ENCODE measurements around the gene MRPL14. TPM values are rescaled to one million over a fixed set of nuclear protein-coding genes. Genes with fewer than 3 reads are reported as not detected.

Gene MRPL14
- total and polyA plus RNA-seq, 8 donors = 8.7 to 30.4 (median 14.1) TPM

GRCh38 chr6:44073612-44074438 is 53.4 kb downstream of the MRPL14 start:
- Histone ChIP-seq H3K36me3 (no peaks in the 10 kb centered on the region), H3K4me1 (peaks cover 8 to 22% (median 11%) of the 10 kb centered on the region in 3 donors), H3K27me3 (no peaks in the 10 kb centered on the region), H3K27ac (peak overlapping the region in 2 of 4 donors; percentile 54 to 81), H3K9me3 (no peaks in the 10 kb centered on the region), H3K4me3 (peak overlapping the region in 3 of 4 donors; percentile 24 to 49 (median 41))
- WGBS, 2 donors = 34 to 53% methylated on average over 14 to 24 of the region's 25 CpGs
- intact Hi-C loops (cut with DNase I) = loop anchor here in 1 of 3 donors (10.0 kb wide), 2 partner anchors 109 to 219 kb away; no protein-coding TSS in a partner anchor
- peak in 1 of 6 donors; percentile 29 for DNase-seq
- FAIRE-seq = no peak
- peak; percentile 13 to 33 (median 21) for ATAC-seq
- TF ChIP-seq CTCF (IDR thresholded peaks at IDR 0.05) = no peak

DNA sequence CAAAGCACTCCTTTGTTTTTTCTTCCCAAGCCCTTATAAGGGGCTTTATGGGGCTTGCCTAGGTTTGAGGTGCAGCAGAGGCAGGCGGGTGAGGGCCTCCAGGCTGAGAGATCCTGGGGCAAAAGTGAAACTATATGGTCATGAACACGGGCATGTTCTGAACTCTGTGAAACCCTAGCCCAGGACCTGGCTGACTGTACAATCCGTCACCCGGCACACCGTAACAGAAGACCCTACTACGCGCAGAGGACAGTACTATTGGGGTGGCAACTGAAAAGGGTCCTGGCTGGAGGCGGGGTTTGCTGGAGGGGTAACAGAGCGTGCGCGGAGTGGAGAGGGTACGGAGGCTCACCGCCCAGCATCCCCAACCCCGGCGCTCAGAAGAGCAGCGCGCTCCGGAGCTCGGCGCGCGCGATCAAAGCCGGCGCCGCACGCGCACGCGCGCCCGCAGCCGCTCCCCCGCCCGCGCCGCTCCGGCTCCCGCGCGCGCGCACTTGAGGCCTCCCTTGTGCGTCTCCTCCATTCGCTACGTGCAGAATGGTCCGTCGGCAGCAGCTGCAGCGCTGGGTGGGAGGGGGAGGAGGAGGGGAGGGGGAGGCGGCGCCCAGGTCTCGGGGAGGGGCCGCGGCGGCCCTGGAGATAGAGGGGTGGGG is 54.2 kb downstream of the MRPL14 start:
- H3K9me3 ChIP-seq = no peaks in the 10 kb centered on the region
- ATAC-seq (peak; percentile 74 to 87 (median 78)), FAIRE-seq (no peak), DNase-seq (peak; percentile 69 to 99 (median 78))
- no peaks in the 10 kb centered on the region for H3K27me3 ChIP-seq
- H3K36me3 ChIP-seq = no peaks in the 10 kb centered on the region
- peaks cover 8 to 22% (median 11%) of the 10 kb centered on the region in 3 donors for H3K4me1 ChIP-seq
- 3 to 4% methylated on average over 50 to 54 of the region's 55 CpGs for WGBS, 2 donors
- H3K4me3 ChIP-seq = peak overlapping the region in 3 of 4 donors; percentile 24 to 49 (median 41)
- TF ChIP-seq CTCF (IDR thresholded peaks at IDR 0.05) = no peak
- intact Hi-C loops (cut with DNase I) = loop anchor here in 1 of 3 donors (10.0 kb wide), 2 partner anchors 108 to 218 kb away; no protein-coding TSS in a partner anchor
- peak overlapping the region in 2 of 4 donors; percentile 71 to 81 for H3K27ac ChIP-seq

DNA sequence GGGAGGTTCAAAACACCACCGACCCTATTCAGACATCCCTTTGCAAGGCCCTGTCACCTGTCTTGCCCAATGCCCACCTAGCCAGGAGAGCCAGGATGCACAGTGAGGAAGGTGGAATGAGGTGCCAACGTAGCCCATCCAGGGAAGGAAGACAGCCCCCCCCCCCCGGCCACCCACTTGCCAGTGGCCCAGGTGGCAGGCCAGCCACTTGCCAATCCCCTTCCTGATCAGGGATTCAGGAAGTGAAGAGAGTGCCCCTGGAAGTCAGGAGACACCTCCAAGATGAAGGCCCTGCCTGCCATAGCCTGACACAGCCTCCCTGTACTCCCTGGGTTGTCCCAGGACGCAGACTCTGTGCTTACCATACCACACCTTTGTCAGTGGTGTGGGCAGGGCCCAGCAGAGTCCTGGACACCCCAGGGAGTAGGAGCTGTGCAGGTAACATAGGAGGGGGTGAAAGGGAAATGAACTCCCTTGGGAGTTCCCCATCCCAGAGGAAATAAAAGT is 54.7 kb downstream of the MRPL14 start:
- DNase-seq (peak in 1 of 6 donors; percentile 55), FAIRE-seq (no peak), ATAC-seq (peak in 3 of 4 donors; percentile 9 to 13 (median 13))
- Histone ChIP-seq H3K27ac (peak overlapping the region in 2 of 4 donors; percentile 71 to 81), H3K36me3 (no peaks in the 10 kb centered on the region), H3K9me3 (no peaks in the 10 kb centered on the region), H3K4me1 (peaks cover 8 to 22% (median 11%) of the 10 kb centered on the region in 3 donors), H3K27me3 (no peaks in the 10 kb centered on the region), H3K4me3 (peak overlapping the region in 2 of 4 donors; percentile 41 to 49)
- no peak for TF ChIP-seq CTCF (IDR thresholded peaks at IDR 0.05)
- 70 to 79% methylated on average over 4 of the region's 4 CpGs for WGBS, 2 donors
- intact Hi-C loops (cut with DNase I) = loop anchor here in 1 of 3 donors (10.0 kb wide), 2 partner anchors 108 to 218 kb away; no protein-coding TSS in a partner anchor

GRCh38 chr6:44071670-44072451 is 55.4 kb downstream of the MRPL14 start:
- Histone ChIP-seq H3K27me3 (no peaks in the 10 kb centered on the region), H3K4me1 (peaks cover 7 to 21% (median 11%) of the 10 kb centered on the region in 3 donors), H3K4me3 (no peak overlapping the region), H3K9me3 (no peaks in the 10 kb centered on the region), H3K36me3 (no peaks in the 10 kb centered on the region), H3K27ac (peak overlapping the region in 2 of 4 donors; percentile 71 to 81)
- WGBS, 2 donors = 86 to 88% methylated on average over 8 of the region's 8 CpGs
- intact Hi-C loops (cut with DNase I) = loop anchor here in 1 of 3 donors (10.0 kb wide), 2 partner anchors 107 to 217 kb away; no protein-coding TSS in a partner anchor
- DNase-seq (no peak), FAIRE-seq (no peak), ATAC-seq (no peak)
- TF ChIP-seq CTCF (IDR thresholded peaks at IDR 0.05) = no peak

All from pancreas (tissue), 10 donors.